ENCODE data around the gene TMEM132C.

The TMEM132C gene

DNA sequence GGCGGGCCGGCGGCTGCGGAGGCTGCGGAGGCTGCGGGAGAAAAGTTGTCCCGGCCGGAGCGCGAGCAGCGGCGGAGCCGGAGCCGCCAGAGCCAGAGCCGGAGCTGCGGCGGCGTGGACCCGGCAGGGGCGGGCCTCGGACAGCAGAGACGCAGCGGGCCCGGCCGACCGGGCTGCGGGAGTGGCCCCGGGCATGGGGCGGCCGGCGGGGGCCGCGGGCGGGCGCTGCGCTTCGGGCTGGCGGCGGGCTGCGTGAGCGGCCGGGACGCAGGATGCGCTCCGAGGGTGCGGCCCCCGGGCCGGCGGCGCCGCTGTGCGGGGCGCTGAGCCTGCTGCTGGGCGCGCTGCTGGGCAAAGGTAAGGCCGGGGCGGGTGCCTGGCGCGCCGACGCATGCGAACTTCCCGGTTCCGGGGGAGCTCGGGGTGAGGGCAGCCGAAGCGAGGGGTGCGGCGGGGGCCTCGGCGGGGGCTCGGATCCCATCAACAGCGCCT is at the start of gene TMEM132C:
TMEM132C (plus strand) TSS at position 40 of the 492 bp plus-strand sequence; CDS start at position 273, 233 bp downstream.
- Histone ChIP-seq H3K4me3 (ENCODE audit: low read depth, low read length) (no peak within 1 kb of the TSS), H3K9me3 (ENCODE audit: control insufficient read depth, insufficient read depth, low read depth, low read length) (no peaks in the 10 kb centered on the region), H3K27ac (ENCODE audit: extremely low read depth, low read depth, low read length) (no peak within 1 kb of the TSS), H3K4me1 (ENCODE audit: control insufficient read depth, insufficient read depth, low read length) (no peaks in the 10 kb centered on the region), H3K36me3 (ENCODE audit: control insufficient read depth in 2 of 2, insufficient read depth in 1 of 2, low read length in 2 of 2) (no peaks in the 10 kb centered on the region)
- no peak for TF ChIP-seq ZNF658 (tag by site-specific recombination; IDR thresholded peaks at IDR 0.05)
- no peak for TF ChIP-seq YY2 (tag by site-specific recombination; IDR thresholded peaks at IDR 0.05)
- TF ChIP-seq AEBP2 (tag by site-specific recombination; IDR thresholded peaks at IDR 0.05; ENCODE audit: borderline replicate concordance), result no peak
- no peak for TF ChIP-seq ZNF585B (tag by site-specific recombination; IDR thresholded peaks at IDR 0.05)
- TF ChIP-seq ZNF777 (tag by site-specific recombination; IDR thresholded peaks at IDR 0.05; ENCODE audit: borderline replicate concordance), result no peak
- TF ChIP-seq ZNF791 (tag by site-specific recombination; IDR thresholded peaks at IDR 0.05), result no peak
- TF ChIP-seq KLF10 (tag by site-specific recombination; IDR thresholded peaks at IDR 0.05), result no peak
- TF ChIP-seq, protein P1, sequence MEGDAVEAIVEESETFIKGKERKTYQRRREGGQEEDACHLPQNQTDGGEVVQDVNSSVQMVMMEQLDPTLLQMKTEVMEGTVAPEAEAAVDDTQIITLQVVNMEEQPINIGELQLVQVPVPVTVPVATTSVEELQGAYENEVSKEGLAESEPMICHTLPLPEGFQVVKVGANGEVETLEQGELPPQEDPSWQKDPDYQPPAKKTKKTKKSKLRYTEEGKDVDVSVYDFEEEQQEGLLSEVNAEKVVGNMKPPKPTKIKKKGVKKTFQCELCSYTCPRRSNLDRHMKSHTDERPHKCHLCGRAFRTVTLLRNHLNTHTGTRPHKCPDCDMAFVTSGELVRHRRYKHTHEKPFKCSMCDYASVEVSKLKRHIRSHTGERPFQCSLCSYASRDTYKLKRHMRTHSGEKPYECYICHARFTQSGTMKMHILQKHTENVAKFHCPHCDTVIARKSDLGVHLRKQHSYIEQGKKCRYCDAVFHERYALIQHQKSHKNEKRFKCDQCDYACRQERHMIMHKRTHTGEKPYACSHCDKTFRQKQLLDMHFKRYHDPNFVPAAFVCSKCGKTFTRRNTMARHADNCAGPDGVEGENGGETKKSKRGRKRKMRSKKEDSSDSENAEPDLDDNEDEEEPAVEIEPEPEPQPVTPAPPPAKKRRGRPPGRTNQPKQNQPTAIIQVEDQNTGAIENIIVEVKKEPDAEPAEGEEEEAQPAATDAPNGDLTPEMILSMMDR (tag by site-specific recombination; IDR thresholded peaks at IDR 0.05), result no peak
- no peak for TF ChIP-seq ZNF830 (tag by site-specific recombination; IDR thresholded peaks at IDR 0.05; ENCODE audit: low read depth)
- TF ChIP-seq EGR2 (tag by site-specific recombination; IDR thresholded peaks at IDR 0.05; ENCODE audit: low read depth), result no peak
- TF ChIP-seq ZNF701 (tag by site-specific recombination; IDR thresholded peaks at IDR 0.05), result no peak
- TF ChIP-seq ZNF2 (tag by site-specific recombination; IDR thresholded peaks at IDR 0.05), result no peak
- ChIA-PET POLR2A (no interaction called here), CTCF (no interaction called here)

DNA sequence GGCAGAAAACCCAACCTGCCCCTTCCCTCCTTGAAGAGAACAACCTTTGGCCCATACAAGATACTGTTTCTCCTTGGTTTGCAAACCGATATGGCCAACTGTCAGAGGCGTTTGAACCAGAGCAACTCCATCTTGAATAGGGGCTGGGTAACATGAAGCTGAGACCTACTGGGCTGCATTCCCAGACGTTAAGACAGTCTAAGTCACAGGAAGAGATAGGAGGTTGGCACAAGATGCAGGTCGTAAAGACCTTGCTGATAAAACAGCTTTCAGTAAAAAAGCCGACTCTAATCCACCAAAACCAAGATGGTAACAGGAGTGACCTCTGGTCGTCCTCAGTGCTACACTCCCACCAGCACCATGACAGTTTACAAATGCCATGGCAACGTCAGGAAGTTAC is 42.7 kb upstream of the TMEM132C start:
- ChIA-PET POLR2A (no interaction called here), CTCF (no interaction called here)
- no peak for TF ChIP-seq ZBTB7A (tag by site-specific recombination; IDR thresholded peaks at IDR 0.05; ENCODE audit: low read depth)
- TF ChIP-seq ZNF777 (tag by site-specific recombination; IDR thresholded peaks at IDR 0.05; ENCODE audit: borderline replicate concordance), result no peak
- TF ChIP-seq, protein P2, sequence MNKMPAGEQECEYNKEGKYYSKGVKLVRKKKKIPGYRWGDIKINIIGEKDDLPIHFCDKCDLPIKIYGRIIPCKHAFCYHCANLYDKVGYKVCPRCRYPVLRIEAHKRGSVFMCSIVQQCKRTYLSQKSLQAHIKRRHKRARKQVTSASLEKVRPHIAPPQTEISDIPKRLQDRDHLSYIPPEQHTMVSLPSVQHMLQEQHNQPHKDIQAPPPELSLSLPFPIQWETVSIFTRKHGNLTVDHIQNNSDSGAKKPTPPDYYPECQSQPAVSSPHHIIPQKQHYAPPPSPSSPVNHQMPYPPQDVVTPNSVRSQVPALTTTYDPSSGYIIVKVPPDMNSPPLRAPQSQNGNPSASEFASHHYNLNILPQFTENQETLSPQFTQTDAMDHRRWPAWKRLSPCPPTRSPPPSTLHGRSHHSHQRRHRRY (tag by site-specific recombination; IDR thresholded peaks at IDR 0.05), result no peak
- TF ChIP-seq REST (tag by site-specific recombination; IDR thresholded peaks at IDR 0.05), result no peak
- no peak for TF ChIP-seq KLF1 (tag by site-specific recombination; IDR thresholded peaks at IDR 0.05)
- TF ChIP-seq ZNF561 (tag by site-specific recombination; IDR thresholded peaks at IDR 0.05; ENCODE audit: borderline replicate concordance), result no peak
- no peak for TF ChIP-seq ZNF24 (tag by site-specific recombination; IDR thresholded peaks at IDR 0.05)
- TF ChIP-seq ZNF580 (tag by site-specific recombination; IDR thresholded peaks at IDR 0.05), result no peak
- no peak for TF ChIP-seq ZNF16 (tag by site-specific recombination; IDR thresholded peaks at IDR 0.05; ENCODE audit: low read depth)
- TF ChIP-seq ZNF280D (tag by site-specific recombination; IDR thresholded peaks at IDR 0.05), result no peak
- no peak for TF ChIP-seq ZSCAN18 (tag by site-specific recombination; IDR thresholded peaks at IDR 0.05)
- no peak for TF ChIP-seq ZNF23 (tag by site-specific recombination; IDR thresholded peaks at IDR 0.05; ENCODE audit: borderline replicate concordance)

More for the DNA sequence above, 42.7 kb upstream of the TMEM132C start:
- Histone ChIP-seq H3K4me1 (ENCODE audit: control insufficient read depth, insufficient read depth, low read length) (no peaks in the 10 kb centered on the region), H3K27ac (ENCODE audit: extremely low read depth, low read depth, low read length) (no peak overlapping the region), H3K9me3 (ENCODE audit: control insufficient read depth, insufficient read depth, low read depth, low read length) (no peaks in the 10 kb centered on the region), H3K4me3 (ENCODE audit: low read depth, low read length) (no peak overlapping the region), H3K36me3 (ENCODE audit: control insufficient read depth in 2 of 2, insufficient read depth in 1 of 2, low read length in 2 of 2) (no peaks in the 10 kb centered on the region)

Measured in HEK293 (cell line).